ENCODE data around the gene DNAJC5.
"Not testable (repeated sequence)": the region's sequence is repeated elsewhere in the genome, so short reads cannot be mapped to it uniquely, and the experiment has no call there.

Gene DNAJC5

DNA sequence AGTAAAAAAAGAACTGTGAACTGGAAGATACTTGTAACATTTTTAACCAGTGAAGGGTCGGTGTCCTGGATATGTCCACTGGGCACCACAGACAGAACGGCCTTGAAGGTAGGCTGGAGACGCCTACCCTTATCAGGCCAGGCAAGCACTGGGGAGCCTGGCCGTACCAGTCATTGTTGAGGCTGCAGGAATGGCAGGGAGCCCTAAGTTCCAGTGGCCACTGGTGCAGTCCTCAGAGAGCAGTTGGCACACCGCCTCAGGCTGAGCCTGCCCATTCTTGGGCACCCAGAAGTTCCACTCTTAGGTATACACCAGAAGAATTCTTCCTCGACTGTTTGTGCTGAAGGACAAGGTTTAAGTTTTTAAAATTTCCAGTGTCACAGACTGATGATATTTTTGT is 20.5 kb downstream of the DNAJC5 start:
- DNase-seq = no peak

DNA sequence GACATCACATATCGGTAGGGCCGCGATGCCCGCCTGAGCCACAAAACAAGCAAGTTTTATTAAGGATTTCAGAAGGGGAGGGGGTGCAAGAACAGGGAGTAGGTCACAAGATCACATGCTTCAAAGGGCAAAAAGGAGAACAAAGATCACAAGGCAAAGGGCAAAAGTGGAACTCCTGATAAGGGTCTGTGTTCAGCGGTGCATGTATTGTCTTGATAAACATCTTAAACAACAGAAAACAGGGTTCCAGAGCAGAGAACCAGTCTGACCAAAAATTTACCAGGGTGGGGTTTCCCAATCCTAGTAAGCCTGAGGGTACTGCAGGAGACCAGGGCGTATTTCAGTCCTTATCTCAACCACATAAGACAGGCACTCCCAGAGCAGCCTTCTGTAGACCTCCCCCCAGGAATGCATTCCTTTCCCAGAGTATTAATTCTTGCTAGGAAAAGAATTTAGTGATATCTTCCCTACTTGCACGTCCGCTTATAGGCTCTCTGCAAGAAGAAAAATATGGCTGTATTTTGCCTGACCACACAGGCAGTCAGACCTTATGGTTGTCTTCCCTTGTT is 21.5 kb downstream of the DNAJC5 start:
- DNase-seq = not testable (repeated sequence)

DNA sequence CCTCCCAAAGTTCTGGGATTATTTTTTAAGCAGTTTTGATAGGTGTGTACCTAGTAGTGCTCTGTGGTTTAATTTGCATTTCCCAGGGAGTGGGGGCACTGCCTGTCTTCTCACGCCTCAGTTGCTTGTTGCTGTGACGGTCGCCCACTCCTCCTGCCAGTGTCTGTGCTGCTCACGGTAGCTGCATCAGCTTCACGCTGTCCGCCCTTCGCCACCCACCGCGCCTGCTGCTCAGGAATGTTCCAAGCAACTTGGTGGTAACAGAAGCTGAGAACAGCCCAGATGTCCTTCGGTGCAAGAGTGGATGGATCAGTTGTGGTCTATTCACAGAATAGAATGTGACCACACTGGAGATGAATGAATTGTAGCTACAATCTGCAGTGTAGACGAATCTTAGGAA is 22.9 kb downstream of the DNAJC5 start:
- no peak for DNase-seq

DNA sequence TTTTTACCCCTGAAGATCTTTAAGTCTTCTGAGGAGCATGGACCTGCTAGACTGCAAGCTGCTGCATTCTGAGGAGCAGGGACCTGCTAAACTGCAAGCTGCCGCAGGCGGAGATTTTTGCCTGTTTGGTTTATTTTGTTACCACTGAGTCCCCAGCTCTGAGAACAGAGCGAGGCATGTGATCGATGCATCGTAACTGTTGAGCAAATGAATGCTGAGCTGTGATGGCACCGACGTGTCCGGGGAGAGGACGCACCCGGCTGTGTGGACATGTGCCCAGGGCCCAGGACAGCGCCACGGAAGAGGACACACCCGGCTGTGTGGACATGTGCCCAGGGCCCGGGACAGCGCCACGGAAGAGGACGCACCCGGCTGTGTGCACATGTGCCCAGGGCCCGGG is 24.2 kb downstream of the DNAJC5 start:
- no peak for DNase-seq

DNA sequence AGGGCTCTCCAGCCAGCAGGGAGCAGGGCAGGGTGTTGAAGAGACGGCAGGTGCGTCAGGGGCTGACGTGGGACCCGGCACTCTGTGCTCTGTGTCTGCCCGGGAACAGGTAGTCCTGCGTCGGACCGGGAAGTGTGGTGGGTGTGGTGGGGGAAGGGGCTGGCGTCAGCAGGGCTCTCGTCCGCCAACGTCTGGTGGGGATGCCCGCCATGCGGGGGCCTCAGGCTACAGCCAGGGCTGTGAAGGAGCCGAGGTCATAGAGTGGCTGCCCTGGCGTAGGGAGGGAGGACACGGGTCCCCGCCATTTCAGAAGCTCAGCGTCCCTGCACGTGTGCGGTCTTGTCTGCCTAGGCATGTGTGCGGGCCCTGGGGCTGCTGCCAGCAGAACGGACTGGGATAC is 25.3 kb downstream of the DNAJC5 start:
- DNase-seq = no peak

DNA sequence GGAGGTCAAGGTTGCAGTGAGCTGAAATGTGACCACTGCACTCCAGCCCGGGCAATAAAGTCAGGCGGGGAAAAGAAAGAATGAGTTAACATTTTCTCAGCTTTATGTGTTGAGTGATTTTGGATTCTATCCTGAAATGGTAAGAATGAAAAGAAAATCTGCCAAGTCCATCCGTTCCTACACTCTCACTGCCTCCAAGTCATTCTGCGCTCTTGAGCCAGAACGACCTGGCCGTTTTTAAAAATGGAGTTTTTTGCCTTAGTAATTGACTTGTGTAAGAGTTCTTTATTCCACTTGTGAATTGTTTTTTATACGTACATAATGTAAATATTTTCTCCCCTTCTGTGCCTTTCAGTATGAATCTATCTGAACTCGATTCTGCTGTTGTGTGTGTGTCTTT is 28.7 kb downstream of the DNAJC5 start:
- DNase-seq = no peak

DNA sequence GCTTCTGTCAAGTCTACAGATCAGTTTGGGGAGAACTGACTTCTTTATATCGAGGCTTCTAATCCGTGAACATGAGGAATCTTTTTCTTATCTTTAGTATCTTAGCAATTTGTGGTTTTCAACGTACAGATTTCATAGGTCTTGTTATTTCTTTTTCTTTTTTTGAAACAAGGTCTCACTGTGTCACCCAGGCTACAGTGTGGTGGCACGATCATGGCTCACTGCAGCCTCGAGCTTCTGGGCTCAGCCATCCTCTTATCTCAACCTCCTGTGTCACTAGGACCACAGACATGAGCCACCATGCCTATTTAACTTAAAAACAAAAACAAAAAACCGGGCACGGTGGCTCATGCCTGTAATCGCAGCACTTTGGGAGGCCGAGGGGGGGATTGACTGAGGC is 29.3 kb downstream of the DNAJC5 start:
- DNase-seq = no peak

DNA sequence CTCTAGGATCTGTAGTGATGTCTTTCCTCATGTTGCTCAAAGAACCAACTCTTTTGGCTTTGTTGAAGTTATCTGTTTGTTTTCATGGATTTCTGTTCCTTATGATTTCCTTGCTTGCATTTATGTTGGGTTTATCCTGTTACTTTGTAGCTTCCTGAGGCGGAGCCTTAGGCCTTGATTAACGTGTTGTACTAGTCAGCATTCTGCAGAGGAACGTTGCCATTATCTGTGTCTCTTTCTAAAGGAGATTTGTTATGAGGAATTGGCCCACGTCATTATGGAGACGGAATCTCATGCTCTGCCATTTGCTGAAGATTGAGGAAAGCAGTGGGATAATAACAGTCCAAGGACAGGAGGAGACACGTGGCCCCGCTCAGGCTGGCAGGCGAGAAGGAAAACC is 31.4 kb downstream of the DNAJC5 start:
- no peak for DNase-seq

DNA sequence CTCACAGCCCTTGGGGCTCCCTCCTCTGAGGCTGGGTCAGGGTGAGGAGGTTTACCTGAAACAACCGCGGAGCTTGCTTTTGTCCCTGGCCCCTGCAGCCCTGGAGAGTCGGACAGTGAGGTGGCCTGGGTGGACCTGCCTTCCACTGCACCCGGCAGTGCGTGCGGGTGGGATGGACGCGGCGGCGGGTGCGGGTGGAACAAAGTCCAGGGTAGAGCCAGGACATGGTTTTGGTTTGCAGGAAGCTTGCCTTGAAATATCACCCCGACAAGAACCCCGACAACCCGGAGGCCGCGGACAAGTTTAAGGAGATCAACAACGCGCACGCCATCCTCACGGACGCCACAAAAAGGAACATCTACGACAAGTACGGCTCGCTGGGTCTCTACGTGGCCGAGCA is 34.1 kb downstream of the DNAJC5 start:
- DNase-seq = no peak

DNA sequence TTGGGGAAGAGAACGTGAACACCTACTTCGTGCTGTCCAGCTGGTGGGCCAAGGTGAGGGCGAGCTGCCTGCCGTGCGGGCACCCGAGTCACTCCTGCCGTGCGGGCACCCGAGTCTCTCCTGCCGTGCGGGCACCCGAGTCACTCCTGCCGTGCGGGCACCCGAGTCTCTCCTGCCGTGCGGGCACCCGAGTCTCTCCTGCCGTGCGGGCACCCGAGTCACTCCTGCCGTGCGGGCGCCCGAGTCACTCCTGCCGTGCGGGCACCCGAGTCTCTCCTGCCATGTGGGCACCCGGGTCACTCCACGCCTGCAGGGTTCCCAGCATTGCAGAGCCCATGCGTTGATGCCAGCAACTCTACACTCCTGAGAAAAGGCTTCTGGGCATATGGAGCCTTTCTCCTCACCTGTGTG is 34.6 kb downstream of the DNAJC5 start:
- not testable (repeated sequence) for DNase-seq

DNA sequence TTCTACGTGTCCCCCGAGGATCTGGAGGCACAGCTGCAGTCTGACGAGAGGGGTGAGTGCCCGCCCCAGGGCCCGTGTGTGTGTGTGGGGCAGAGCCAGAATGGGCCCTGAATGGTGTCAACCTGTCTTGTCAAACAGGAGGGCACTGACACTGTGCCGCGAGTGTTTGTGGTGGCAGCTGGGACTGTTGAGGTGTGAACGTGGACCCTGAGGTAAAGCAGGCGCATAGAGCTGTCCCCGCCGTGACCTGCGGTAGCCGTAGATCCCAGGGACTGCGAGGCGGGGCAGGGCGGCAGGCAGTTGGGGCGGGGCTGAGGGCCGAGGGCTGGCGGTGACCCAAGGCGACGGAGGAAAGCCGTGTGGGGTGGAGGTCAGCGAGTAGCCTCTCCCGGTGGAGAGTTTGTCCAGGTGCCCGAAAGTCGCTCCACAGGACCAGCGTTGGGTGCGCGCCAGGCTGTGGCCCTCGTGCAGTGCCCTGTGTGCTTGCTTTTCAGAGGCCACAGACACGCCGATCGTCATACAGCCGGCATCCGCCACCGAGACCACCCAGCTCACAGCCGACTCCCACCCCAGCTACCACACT is 36.1 kb downstream of the DNAJC5 start:
- DNase-seq = no peak

DNA sequence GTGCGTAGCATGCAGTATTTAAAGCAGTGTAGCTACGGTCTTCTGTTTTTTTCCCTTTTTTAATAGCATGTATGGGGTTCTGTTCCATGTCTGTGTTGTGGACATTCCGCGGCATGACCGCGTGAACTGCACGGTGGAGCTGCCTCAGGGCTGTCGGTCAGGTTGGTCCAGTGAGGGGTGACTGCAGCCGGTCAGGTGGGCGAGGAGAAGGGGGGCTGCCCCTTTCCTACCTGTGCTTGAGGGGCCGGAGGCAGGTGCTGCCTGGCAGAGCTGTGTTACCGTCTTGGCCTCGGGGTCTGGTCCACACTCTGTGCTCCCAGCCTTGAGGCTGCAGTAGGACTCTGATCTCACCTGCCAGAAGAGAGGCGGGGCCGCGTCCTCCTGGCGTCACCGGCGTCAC is 36.8 kb downstream of the DNAJC5 start:
- no peak for DNase-seq

DNA sequence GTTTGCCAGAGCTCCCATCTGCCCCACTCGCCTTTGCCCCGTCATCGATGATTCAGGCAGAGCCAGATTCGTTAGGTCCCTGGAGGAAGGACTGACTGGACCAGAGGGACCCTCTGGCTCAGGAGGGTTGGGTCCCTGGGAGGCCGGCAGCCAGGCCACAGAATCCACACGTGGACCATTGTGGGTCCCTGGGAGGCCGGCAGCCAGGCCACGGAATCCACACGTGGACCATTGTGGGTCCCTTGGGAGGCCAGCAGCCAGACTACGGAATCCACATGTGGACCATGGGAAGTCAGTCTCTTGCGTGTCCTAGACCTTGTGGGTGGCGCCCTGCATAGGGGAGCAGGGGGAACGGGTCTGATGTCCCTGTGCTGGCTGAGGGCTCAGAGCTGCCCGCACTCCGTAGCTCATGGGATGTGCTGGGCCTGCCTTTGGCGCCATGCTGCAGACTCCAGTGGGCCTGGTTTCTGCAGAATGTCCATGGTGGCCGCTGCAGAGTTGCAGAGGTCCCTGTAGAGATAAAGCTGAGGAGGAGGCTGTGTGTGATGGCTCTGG is 37.8 kb downstream of the DNAJC5 start:
- no peak for DNase-seq

DNA sequence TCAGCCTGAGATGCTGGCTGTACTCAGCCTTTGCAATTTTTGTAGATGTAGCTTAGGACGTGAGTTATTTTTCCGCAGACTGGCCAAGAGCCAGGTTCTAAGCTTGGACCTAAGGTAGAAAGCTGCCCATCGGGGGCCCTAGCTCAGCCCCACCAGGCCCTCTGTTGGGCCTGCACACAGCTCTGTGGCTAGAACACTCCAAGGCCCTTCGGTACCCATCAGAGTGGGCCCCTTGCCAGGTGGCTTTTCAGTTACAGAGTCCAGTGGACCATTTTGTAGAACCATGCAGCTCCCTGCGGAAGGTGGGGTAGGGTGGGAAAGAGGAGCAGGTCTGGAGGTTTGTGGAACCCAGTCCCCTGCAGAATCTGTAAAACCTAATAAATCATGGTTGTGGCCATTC is 38.7 kb downstream of the DNAJC5 start:
- DNase-seq = no peak

DNA sequence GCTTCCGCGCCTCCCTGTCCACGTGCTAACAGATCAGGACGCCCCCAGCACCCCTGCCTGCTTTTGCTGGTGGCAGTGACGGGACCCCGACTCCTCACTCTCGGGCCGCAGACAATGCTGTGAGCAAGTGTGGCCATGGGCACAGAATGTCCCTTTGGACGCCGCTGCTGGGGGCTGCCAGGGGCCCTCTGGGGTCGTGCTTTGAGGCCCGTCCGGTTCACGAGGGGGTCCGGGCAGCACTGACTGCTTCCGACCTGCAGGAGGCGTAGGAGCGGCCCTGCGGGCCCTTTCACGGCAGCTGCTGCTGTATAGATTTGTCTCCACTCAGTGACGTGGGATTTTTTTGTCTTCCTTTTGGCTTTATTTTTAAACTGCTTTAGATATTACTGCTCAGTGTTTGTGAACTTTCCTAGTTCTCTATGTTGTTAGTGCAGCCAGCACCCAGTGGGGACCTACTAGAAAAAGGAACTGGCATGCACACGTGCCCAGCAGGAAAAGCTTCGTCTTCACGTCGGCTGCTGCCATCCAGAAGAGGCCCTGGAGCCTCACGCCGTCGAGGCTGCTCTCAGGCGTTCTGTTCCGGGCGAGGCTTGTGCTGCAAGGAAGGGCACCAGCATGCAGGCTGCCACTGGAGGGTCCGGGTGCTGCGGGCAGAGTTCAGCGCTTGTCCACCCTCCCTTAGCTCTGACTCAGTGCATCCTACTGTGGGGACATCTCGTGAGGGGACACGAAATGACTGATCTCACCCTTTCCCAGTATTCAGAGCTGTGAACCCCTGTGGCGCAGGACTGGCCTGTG is 39.5 kb downstream of the DNAJC5 start:
- no peak for DNase-seq

DNA sequence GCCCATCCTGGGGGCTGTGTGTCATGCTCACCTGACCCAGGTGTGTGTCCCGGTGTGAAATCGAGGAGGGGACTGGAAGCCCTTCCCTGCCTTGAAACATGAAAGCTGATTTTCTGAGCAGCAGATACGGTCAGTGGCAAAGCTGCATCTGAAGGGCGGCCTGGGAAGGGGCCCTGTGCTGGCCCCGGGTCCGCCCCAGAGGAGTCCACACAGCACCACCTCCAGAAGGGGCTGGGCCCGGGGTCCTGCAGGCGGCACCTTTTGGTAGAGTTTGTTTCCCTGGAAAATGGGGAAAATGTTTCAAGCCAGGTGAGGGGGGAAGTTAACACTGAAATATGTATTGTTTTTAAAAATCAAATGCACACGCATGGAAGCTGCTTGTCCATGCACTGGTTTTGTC is 40.5 kb downstream of the DNAJC5 start:
- DNase-seq = no peak

DNA sequence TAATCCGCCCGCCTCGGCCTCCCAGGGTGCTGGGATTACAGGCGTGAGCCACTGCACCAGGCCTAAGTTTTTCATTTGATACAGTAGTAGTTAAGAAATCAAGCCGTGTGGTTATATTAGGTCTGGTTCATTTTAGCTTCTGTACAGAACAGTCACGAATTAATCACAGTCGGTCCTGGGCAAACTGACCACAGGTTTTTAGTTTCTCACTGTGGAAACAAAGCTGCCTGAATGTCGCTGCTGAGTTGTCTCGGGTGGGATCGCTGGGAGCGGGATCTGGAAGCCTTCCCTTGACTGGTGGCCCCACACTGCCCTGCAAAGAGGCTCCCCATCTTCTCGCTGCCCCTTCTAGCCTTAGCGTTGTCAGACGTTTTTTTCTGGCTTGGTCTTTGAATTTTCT is 42.7 kb downstream of the DNAJC5 start:
- DNase-seq = no peak

DNA sequence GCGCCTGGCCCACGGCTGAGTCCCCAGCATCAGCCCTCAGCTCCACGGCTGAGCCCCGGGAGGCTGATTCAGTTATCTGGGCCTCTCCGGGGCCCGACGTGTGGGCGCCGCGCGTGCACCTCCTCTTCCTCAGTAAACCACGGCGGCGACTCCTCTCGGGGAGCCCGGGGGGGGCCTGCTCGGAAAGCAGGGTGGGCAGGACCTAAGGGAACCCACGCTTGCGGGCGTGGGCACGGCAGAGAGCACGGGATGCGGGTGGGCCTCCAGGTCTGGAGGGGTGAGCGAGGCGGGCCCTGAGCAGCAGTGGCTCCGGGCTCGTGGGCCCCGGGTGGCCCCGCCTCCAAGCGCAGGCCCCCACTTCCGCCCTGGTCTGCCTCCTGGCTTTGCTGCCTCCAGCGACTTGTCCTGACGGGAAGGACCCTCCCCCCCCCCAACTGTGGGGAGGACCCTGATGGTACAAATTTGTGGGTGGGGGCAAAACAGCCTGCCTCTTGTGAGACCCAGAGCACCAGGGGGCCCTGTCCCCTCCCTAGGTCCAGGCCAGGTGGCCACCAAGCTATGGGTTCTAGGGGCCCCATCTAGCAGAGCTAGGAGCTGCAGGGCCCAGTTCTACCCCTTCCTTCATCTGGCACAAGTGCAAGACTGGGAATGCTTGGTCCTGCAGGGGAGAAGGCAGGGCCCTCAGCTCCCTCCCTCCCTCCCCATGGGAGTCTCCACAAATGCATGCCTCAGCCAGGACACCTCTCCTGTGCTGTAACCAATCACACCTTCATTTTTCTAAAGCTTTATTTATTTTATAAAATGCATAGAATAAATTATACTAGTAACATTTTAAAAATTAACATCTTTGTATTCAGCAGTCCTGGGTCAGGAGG is 44.4 kb downstream of the DNAJC5 start:
- no peak for DNase-seq

DNA sequence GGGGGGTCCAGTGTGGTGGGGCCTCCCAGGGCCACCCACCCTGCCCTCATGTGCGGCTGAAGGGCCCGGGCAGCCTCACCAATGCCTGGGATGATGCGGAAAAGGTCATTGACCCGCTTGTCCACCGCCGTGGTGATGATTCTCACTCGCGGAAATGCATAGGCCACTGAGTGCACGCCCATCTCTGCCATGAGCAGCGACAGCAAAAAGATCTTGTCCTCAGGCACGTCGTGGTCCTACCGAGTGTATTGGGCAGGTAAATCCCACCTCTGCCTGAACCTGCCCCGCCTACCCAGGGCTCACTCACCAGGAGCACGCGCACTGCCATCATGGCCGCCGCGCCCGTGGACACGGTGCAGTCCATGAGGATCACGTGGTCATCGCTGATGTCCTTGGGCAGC is 45.1 kb downstream of the DNAJC5 start:
- no peak for DNase-seq

DNA sequence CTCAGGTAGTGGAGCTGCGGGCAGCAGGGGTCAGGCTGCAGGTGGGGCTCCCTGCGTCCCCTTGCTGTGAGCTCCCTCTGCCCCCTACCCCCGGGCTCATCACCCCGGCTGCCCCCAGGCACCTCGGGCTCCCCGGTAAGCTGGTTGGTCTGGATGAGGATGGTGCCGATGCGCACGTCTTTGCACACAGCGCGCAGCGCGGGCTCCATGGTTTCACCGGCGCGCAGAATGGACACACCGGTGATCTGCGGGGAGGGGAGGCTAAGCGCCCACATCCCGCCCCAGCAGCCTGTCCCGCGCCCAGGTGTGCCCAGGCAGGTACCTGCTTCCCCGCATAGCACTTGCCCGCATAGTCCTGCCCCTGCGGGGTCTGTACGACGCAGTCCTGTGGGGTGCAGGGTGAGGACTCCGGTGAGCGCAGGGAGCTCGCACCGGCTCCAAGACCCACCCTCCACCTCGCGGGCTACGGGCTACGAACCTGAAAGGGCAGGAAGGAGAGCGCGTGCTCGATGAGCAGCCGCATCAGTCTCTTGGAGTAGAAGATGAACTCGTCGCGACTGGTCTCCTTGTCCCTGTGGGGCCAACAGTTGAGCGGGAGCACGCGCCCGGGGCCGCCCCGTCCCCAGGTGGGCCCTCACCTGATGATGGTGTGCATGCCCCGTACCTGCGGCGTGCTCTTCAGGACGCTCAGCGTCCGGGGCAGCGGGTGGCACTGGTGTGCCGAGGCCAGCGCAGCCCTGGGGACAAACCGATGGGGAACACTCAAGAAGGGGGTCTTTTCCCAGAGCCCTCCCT is 45.7 kb downstream of the DNAJC5 start:
- DNase-seq = no peak

DNA sequence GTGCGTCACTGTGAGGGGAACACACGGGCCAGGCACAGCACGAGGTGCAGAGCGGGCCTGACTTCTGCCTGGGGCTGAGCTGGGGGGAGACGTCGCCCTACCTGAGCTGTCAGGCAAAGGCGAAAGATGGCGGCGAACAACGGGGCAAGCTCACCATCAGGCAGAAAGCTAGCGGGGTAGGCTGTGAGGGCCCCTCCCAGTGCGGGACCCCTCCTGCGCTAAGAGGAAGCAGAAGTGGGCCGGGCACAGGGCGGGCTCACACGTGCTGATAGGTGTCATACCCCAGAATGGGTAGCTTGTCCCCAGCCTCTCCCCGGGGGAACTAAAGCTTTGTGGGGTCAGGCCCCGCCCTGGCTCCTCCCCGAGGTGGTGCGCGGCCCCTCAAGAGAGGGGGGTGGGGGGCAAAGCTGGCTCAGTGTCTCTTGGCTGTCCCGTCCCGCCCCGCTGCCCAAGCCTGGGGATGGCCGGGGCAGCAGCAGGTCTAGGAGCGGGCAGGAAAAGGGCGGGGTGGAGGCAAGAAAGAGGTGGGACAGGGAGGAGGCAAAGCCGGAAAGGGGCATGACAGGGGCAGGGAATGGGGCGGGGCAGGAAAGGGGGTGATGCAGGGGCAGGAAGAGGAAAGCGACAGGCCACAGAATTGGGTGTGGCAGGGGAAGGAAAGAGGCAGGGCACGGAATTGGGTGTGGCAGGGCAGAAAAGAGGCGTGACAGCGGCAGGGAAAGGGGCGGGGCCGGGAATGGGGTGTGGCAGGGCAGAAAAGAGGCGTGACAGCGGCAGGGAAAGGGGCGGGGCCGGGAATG is 46.6 kb downstream of the DNAJC5 start:
- DNase-seq = no peak

All from HCEC 1CT (cell line).